Suppressor macrophage treated with lipopolysaccharide for 4 hours (primary cell): ENCODE results near the gene SEC23B.
"Not testable (repeated sequence)": the region's sequence is repeated elsewhere in the genome, so short reads cannot be mapped to it uniquely, and the experiment has no call there.

ENCODE experiments used
- DNase-seq: peaks from one replicate; pipeline ENCODE4 v3.0.0-alpha.2; 2020

Gene SEC23B

GRCh38 chr20:18526761-18527160 is 19.0 kb downstream of the SEC23B start:
- not testable (repeated sequence) for DNase-seq

- DNase-seq = no peak
These were observed 19.6 kb downstream of the SEC23B start for GRCh38 chr20:18527339-18527738.

- DNase-seq = no peak
These were observed 20.1 kb downstream of the SEC23B start for GRCh38 chr20:18527836-18528235.

GRCh38 chr20:18529041-18529440 is 21.3 kb downstream of the SEC23B start:
- DNase-seq = no peak

GRCh38 chr20:18532626-18533025 is 24.9 kb downstream of the SEC23B start:
- DNase-seq = no peak

GRCh38 chr20:18533491-18533890 is 25.8 kb downstream of the SEC23B start:
- no peak for DNase-seq

GRCh38 chr20:18533978-18534644 is 26.4 kb downstream of the SEC23B start:
- DNase-seq = no peak

GRCh38 chr20:18537651-18538050 is 29.9 kb downstream of the SEC23B start:
- DNase-seq = no peak

GRCh38 chr20:18541741-18542140 is 34.0 kb downstream of the SEC23B start:
- no peak for DNase-seq

GRCh38 chr20:18543216-18543615 is 35.5 kb downstream of the SEC23B start:
- no peak for DNase-seq

GRCh38 chr20:18543932-18544331 is 36.2 kb downstream of the SEC23B start:
- DNase-seq = no peak

GRCh38 chr20:18545566-18545965 is 37.8 kb downstream of the SEC23B start:
- DNase-seq = no peak

GRCh38 chr20:18548465-18548864 is 40.7 kb downstream of the SEC23B start:
- no peak for DNase-seq

GRCh38 chr20:18553746-18554145 is 46.0 kb downstream of the SEC23B start:
- no peak for DNase-seq

GRCh38 chr20:18566892-18567738 is 59.4 kb downstream of the SEC23B start, which contains the start of gene SMIM26:
Gene SMIM26, plus strand, starts transcription at chr20:18567432. Its CDS starts 47 bp downstream, at chr20:18567479.
- peak; percentile 94 for DNase-seq

- no peak for DNase-seq
These were observed 60.0 kb downstream of the SEC23B start for GRCh38 chr20:18567739-18568091.

GRCh38 chr20:18571009-18571408 is 63.3 kb downstream of the SEC23B start:
- no peak for DNase-seq

- peak; percentile 56 for DNase-seq
These were observed 63.8 kb downstream of the SEC23B start for GRCh38 chr20:18571578-18571977.

GRCh38 chr20:18577942-18578341 is 70.2 kb downstream of the SEC23B start:
- DNase-seq = no peak

GRCh38 chr20:18578581-18578980 is 70.8 kb downstream of the SEC23B start:
- DNase-seq = no peak

- DNase-seq = no peak
These were observed 72.3 kb downstream of the SEC23B start for GRCh38 chr20:18580012-18580411.

- DNase-seq = peak; percentile 11
These were observed 77.4 kb downstream of the SEC23B start for GRCh38 chr20:18585134-18585533.

GRCh38 chr20:18587665-18588573 is 80.2 kb downstream of the SEC23B start, which contains the start of gene DTD1:
Gene DTD1, plus strand, starts transcription at chr20:18588054. Its CDS starts 19 bp downstream, at chr20:18588073.
- DNase-seq = peak; percentile 96
